Fibroblast of mammary gland (primary cell): Measurements from ENCODE around the gene PRPF8.

Source experiments
- DNase-seq: peaks from one replicate; pipeline ENCODE4 v3.0.0-alpha.2; 2010; ENCODE audit warnings: low read depth
- H3K4me3 ChIP-seq: 2 replicates; pipeline ENCODE4 v1.5.1; 2011; ENCODE audit warnings: low read depth, mild to moderate bottlenecking, low read length, moderate library complexity; ENCODE audit not compliant: control insufficient read depth
- TF ChIP-seq, protein P1 (sequence below): conservative IDR thresholded peaks from 2 replicates; pipeline ENCODE4 v1.5.1; 2011; ENCODE audit warnings: low read depth, low read length, inconsistent platforms; ENCODE audit not compliant: control insufficient read depth, insufficient read depth

Gene PRPF8

DNA sequence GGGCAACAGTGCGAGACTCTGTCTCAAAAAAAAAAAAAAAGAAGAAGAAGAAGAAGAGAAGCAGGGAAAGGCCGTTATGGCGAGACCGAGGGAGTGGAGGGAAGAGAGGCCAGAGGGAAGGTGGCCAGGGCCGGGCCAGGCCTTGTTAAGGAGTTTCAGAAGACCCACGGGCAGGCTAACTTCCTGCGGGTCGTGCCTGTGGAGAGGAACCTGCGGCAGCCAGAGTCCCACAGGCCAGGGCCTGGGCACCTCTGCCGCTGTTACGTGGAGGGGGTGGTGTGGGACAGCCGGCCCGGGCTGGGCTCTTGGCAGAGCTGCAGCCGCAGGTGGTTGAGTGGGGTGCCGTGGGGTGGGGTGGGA, 45.3 kb upstream of the PRPF8 start:
- TF ChIP-seq, protein P1, sequence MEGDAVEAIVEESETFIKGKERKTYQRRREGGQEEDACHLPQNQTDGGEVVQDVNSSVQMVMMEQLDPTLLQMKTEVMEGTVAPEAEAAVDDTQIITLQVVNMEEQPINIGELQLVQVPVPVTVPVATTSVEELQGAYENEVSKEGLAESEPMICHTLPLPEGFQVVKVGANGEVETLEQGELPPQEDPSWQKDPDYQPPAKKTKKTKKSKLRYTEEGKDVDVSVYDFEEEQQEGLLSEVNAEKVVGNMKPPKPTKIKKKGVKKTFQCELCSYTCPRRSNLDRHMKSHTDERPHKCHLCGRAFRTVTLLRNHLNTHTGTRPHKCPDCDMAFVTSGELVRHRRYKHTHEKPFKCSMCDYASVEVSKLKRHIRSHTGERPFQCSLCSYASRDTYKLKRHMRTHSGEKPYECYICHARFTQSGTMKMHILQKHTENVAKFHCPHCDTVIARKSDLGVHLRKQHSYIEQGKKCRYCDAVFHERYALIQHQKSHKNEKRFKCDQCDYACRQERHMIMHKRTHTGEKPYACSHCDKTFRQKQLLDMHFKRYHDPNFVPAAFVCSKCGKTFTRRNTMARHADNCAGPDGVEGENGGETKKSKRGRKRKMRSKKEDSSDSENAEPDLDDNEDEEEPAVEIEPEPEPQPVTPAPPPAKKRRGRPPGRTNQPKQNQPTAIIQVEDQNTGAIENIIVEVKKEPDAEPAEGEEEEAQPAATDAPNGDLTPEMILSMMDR: no peak
- no peak for DNase-seq
- no peak overlapping the region for H3K4me3 ChIP-seq

DNA sequence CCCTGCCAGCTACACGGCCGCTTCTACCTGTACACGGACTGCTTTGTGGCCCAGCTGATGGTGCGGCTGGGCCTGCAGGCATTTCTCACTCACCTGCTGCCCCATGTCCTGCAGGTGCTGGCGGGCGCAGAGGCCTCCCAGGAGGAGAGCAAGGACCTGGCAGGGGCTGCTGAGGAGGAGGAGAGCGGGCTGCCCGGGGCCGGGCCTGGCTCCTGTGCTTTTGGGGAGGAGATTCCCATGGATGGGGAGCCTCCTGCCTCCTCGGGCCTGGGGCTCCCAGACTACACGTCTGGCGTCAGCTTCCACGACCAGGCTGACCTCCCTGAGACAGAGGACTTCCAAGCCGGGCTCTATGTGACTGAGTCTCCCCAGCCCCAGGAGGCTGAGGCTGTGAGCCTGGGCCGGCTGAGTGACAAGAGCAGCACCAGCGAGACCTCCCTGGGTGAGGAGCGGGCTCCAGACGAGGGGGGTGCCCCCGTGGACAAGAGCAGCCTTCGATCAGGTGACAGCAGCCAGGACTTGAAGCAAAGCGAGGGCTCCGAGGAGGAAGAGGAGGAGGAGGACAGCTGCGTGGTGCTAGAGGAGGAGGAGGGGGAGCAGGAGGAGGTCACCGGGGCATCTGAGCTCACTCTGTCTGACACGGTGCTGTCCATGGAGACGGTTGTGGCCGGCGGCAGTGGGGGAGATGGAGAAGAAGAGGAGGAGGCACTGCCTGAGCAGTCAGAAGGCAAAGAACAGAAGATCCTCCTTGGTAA, 43.4 kb upstream of the PRPF8 start:
- no peak overlapping the region for H3K4me3 ChIP-seq
- no peak for DNase-seq
- TF ChIP-seq, protein P1: no peak

DNA sequence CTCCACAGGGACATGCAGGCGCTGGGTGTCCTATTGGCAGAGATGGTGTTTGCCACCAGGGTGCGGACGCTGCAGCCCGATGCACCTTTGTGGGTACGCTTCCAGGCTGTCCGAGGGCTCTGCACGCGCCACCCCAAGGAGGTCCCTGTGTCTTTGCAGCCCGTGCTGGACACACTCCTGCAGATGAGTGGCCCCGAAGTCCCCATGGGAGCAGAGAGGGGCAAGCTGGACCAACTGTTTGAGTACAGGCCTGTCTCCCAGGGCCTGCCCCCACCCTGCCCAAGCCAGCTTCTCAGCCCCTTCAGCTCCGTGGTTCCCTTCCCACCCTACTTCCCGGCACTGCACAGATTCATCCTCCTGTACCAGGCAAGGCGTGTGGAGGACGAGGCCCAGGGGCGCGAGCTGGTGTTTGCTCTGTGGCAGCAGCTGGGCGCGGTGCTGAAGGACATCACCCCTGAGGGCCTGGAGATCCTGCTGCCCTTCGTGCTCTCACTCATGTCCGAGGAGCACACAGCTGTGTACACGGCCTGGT, 42.7 kb upstream of the PRPF8 start:
- TF ChIP-seq, protein P1: no peak
- DNase-seq: no peak
- no peak overlapping the region for H3K4me3 ChIP-seq

DNA sequence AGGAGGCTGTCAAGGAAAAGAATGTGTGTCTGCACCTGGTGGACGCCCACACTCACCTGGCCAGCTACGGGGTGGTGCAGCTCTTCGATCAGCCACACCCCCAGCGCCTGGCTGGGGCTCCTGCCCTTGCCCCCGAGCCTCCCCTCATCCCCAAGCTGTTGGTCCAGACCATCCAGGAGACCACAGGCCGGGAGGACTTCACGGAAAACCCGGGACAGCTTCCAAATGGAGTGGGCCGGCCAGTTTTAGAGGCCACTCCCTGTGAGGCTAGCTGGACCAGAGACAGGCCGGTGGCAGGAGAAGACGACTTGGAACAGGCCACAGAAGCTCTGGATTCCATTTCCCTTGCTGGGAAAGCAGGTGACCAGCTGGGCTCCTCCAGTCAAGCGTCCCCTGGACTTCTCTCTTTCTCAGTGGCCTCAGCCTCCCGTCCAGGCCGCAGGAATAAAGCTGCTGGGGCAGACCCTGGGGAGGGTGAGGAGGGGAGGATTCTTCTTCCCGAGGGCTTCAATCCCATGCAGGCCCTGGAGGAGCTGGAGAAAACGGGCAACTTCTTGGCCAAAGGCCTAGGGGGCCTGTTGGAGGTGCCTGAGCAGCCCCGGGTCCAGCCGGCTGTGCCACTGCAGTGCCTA, 42.1 kb upstream of the PRPF8 start:
- TF ChIP-seq, protein P1: no peak
- DNase-seq: no peak
- no peak overlapping the region for H3K4me3 ChIP-seq

DNA sequence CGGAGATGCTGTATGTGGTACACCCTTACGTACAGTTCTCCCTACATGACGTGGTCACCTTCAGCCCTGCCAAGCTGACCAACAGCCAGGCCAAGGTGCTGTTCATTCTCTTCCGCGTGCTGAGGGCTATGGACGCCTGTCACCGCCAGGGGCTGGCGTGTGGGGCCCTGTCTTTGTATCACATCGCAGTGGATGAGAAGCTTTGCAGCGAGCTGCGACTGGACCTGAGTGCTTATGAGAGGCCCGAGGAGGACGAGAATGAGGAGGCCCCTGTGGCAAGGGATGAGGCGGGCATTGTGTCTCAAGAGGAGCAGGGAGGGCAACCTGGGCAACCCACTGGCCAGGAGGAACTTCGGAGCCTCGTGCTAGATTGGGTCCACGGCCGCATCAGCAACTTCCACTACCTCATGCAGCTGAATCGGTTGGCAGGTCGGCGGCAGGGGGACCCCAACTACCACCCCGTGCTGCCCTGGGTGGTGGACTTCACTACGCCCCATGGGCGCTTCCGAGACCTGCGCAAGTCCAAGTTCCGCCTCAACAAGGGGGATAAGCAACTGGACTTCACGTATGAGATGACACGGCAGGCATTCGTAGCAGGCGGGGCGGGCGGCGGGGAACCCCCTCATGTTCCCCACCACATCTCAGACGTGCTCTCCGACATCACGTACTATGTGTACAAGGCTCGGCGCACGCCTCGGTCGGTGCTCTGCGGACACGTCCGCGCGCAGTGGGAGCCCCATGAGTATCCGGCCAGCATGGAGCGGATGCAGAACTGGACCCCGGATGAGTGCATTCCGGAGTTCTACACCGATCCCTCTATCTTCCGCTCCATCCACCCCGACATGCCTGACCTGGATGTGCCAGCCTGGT, 41.2 kb upstream of the PRPF8 start:
- no peak for DNase-seq
- H3K4me3 ChIP-seq: peak overlapping the region; percentile 45
- TF ChIP-seq, protein P1: no peak

DNA sequence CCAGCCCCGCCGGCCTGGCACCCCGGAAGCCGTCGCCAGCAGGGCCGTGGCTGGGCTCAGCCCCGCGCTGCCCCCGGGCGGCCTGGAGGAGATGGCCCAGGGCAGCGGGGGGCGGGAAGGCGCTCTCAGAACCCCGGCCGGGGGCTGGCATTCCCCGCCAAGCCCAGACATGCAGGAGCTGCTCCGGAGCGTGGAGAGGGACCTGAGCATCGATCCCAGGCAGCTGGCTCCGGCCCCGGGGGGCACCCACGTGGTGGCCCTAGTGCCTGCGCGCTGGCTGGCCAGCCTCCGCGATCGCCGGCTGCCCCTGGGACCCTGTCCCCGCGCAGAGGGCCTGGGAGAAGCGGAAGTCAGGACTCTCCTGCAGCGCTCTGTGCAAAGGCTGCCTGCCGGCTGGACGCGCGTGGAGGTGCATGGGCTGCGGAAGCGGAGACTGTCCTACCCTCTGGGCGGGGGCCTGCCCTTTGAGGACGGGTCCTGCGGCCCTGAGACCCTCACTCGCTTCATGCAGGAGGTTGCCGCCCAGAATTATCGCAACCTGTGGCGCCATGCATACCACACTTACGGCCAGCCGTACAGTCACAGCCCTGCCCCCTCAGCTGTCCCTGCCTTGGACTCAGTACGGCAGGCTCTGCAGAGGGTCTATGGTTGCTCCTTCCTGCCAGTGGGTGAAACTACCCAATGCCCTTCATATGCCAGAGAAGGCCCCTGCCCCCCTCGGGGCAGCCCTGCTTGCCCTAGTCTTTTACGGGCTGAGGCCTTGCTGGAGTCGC, 40.4 kb upstream of the PRPF8 start:
- H3K4me3 ChIP-seq: peak overlapping the region; percentile 45
- DNase-seq: no peak
- TF ChIP-seq, protein P1: no peak
